ENCODE results near the gene SART3. TPM values are rescaled to one million over a fixed set of nuclear protein-coding genes. Genes with fewer than 3 reads are reported as not detected.
"Not testable (repeated sequence)": the region's sequence is repeated elsewhere in the genome, so short reads cannot be mapped to it uniquely, and the experiment has no call there.

SART3 gene
- total and polyA plus RNA-seq, 2 of the 4 experiments (the other 2 are of a cell fraction): 22.6 to 37.8 TPM

GRCh38 chr12:108559007-108559655 lies 1.8 kb downstream of the SART3 start:
- 94% methylated on average over 6 of the region's 14 CpGs; no CpG with 5 or more reads in 1 of the 2 experiments for WGBS, 2 experiments (ENCODE audit: extremely low coverage in 2 of 2, insufficient read length in 1 of 2)
- H3K14ac ChIP-seq (replicated peaks; ENCODE audit: low read depth, low read length): no peak overlapping the region
- H3K9me3 ChIP-seq (ENCODE audit: control insufficient read depth, insufficient read depth, low read length): no peaks in the 10 kb centered on the region
- no peak for ATAC-seq (ENCODE audit: low read depth)
- DNase-seq: no peak
- no peak overlapping the region for H4K5ac ChIP-seq (ENCODE audit: low read depth, low read length)
- TF ChIP-seq CTCF (conservative IDR thresholded peaks at IDR 0.05; ENCODE audit: low read depth, low read length) (no peak), FOS (IDR thresholded peaks at IDR 0.05; ENCODE audit: low read depth, low read length) (no peak), CHD1 (IDR thresholded peaks at IDR 0.05; ENCODE audit: low read depth, low read length) (no peak), POLR2A (IDR thresholded peaks at IDR 0.05; ENCODE audit: low read depth, low read length) (no peak)
- ChIA-PET CTCF (no interaction called here), POLR2A (ENCODE audit: unreplicated experiment) (no interaction called here)
- no peak overlapping the region for H2BK20ac ChIP-seq (ENCODE audit: low read depth, low read length)
- peaks cover 8% of the 10 kb centered on the region for H3K36me3 ChIP-seq (ENCODE audit: control insufficient read depth, insufficient read depth, low read length)
- H4K91ac ChIP-seq (ENCODE audit: insufficient read depth, low read depth, low read length): no peak overlapping the region
- no peak overlapping the region for H3K27ac ChIP-seq (ENCODE audit: insufficient read depth, low read length)
- dilution Hi-C loops (cut with HindIII; ENCODE audit: low sequenced_read_pairs, unreplicated experiment) (no loop called here), in situ Hi-C loops (cut with MboI; ENCODE audit: low sequenced_read_pairs) (no loop called here), intact Hi-C loops (cut with micrococcal nuclease) (no loop called here)
- H2BK5ac ChIP-seq (ENCODE audit: low read depth, low read length, poor library complexity, severe bottlenecking): no peak overlapping the region
- no peak overlapping the region for H3K4ac ChIP-seq (ENCODE audit: low read depth, low read length)
- no peak overlapping the region for H3K4me2 ChIP-seq (ENCODE audit: low read depth, low read length)
- no peak overlapping the region for H3K9ac ChIP-seq (ENCODE audit: low read depth, low read length)
- H3K27me3 ChIP-seq (ENCODE audit: control insufficient read depth, insufficient read depth, low read length): no peaks in the 10 kb centered on the region
- no TSS peak for BruUV-seq (replicated peaks)
- no peak overlapping the region for H2AK5ac ChIP-seq (ENCODE audit: low read depth, low read length)
- no peak overlapping the region for H3K56ac ChIP-seq (ENCODE audit: extremely low read depth, insufficient read depth, low read length)
- no peak overlapping the region for H4K8ac ChIP-seq (ENCODE audit: low read depth in 2 of 2, low read length in 2 of 2)
- H3K23ac ChIP-seq (ENCODE audit: low read depth, low read length): no peak overlapping the region
- no peak overlapping the region for H2AFZ ChIP-seq (replicated peaks; ENCODE audit: low read length, poor library complexity)
- H3K18ac ChIP-seq (ENCODE audit: low read depth, low read length): no peak overlapping the region
- no peak overlapping the region for H3K4me3 ChIP-seq (ENCODE audit: insufficient read depth, low read depth, low read length)
- peaks cover 38% of the 10 kb centered on the region for H4K20me1 ChIP-seq (ENCODE audit: insufficient read depth, low read length)
- no peaks in the 10 kb centered on the region for H3K4me1 ChIP-seq (ENCODE audit: control insufficient read depth, insufficient read depth, low read length)
- no peak overlapping the region for H2BK15ac ChIP-seq (ENCODE audit: low read depth, low read length)
- H3K9me1 ChIP-seq (ENCODE audit: insufficient read depth, low read length): peaks cover 9% of the 10 kb centered on the region; the same call in 1 of the 2 replicates
- peaks cover 11 to 60% of the 10 kb centered on the region in 2 experiments for H3K79me1 ChIP-seq (ENCODE audit: low read depth in 1 of 2, low read length in 2 of 2)
- H2BK120ac ChIP-seq (ENCODE audit: low read depth, low read length): no peak overlapping the region
- H2AK9ac ChIP-seq (replicated peaks; ENCODE audit: low read depth, low read length, poor library complexity): no peak overlapping the region

GRCh38 chr12:108555383-108555782 lies 5.6 kb downstream of the SART3 start:
- H3K36me3 ChIP-seq (ENCODE audit: control insufficient read depth, insufficient read depth, low read length); H3K14ac ChIP-seq (replicated peaks; ENCODE audit: low read depth, low read length); intact Hi-C loops (cut with micrococcal nuclease); H2BK120ac ChIP-seq (ENCODE audit: low read depth, low read length); H3K4me3 ChIP-seq (ENCODE audit: insufficient read depth, low read depth, low read length); H3K18ac ChIP-seq (ENCODE audit: low read depth, low read length); H3K56ac ChIP-seq (ENCODE audit: extremely low read depth, insufficient read depth, low read length); H3K4me2 ChIP-seq (ENCODE audit: low read depth, low read length); ATAC-seq (ENCODE audit: low read depth); H2AK5ac ChIP-seq (ENCODE audit: low read depth, low read length); H3K4me1 ChIP-seq (ENCODE audit: control insufficient read depth, insufficient read depth, low read length); H2BK15ac ChIP-seq (ENCODE audit: low read depth, low read length); H4K8ac ChIP-seq (ENCODE audit: low read depth in 2 of 2, low read length in 2 of 2); H3K9me1 ChIP-seq (ENCODE audit: insufficient read depth, low read length); H3K9me3 ChIP-seq (ENCODE audit: control insufficient read depth, insufficient read depth, low read length); H3K9ac ChIP-seq (ENCODE audit: low read depth, low read length); BruUV-seq (replicated peaks); in situ Hi-C loops (cut with MboI; ENCODE audit: low sequenced_read_pairs); H4K5ac ChIP-seq (ENCODE audit: low read depth, low read length); H2AK9ac ChIP-seq (replicated peaks; ENCODE audit: low read depth, low read length, poor library complexity); dilution Hi-C loops (cut with HindIII; ENCODE audit: low sequenced_read_pairs, unreplicated experiment); POLR2A ChIA-PET (ENCODE audit: unreplicated experiment); H3K27me3 ChIP-seq (ENCODE audit: control insufficient read depth, insufficient read depth, low read length); H2BK5ac ChIP-seq (ENCODE audit: low read depth, low read length, poor library complexity, severe bottlenecking); H3K27ac ChIP-seq (ENCODE audit: insufficient read depth, low read length); H3K23ac ChIP-seq (ENCODE audit: low read depth, low read length); H2BK20ac ChIP-seq (ENCODE audit: low read depth, low read length); H2AFZ ChIP-seq (replicated peaks; ENCODE audit: low read length, poor library complexity); DNase-seq; H4K91ac ChIP-seq (ENCODE audit: insufficient read depth, low read depth, low read length); H3K4ac ChIP-seq (ENCODE audit: low read depth, low read length): not testable (repeated sequence)
- H4K20me1 ChIP-seq (ENCODE audit: insufficient read depth, low read length): peaks cover 51% of the 10 kb centered on the region
- WGBS, 2 experiments (ENCODE audit: extremely low coverage in 2 of 2, insufficient read length in 1 of 2): 97% methylated on average over 4 of the region's 9 CpGs; no CpG with 5 or more reads in 1 of the 2 experiments
- peaks cover 0 to 41% of the 10 kb centered on the region in 2 experiments; a peak in 2 of 4 replicates for H3K79me1 ChIP-seq (ENCODE audit: low read depth in 1 of 2, low read length in 2 of 2)
- CTCF ChIA-PET: interaction anchor here (0.6 kb wide), 1 partner anchor 19 kb away, joined by 7 read pairs; no protein-coding TSS in a partner anchor

Measured in IMR-90 (cell line).